Activated CD4-positive, alpha-beta T cell treated with anti-CD3 and anti-CD28 coated beads for 24 hours (primary cell): ENCODE data around the gene MYBBP1A.

Experiments used
- DNase-seq, 2 donors: peaks; one replicate each; pipeline ENCODE4 v3.0.0-alpha.2; 2020; ENCODE audit warnings: low read depth in 2 of 2

Gene MYBBP1A

DNA sequence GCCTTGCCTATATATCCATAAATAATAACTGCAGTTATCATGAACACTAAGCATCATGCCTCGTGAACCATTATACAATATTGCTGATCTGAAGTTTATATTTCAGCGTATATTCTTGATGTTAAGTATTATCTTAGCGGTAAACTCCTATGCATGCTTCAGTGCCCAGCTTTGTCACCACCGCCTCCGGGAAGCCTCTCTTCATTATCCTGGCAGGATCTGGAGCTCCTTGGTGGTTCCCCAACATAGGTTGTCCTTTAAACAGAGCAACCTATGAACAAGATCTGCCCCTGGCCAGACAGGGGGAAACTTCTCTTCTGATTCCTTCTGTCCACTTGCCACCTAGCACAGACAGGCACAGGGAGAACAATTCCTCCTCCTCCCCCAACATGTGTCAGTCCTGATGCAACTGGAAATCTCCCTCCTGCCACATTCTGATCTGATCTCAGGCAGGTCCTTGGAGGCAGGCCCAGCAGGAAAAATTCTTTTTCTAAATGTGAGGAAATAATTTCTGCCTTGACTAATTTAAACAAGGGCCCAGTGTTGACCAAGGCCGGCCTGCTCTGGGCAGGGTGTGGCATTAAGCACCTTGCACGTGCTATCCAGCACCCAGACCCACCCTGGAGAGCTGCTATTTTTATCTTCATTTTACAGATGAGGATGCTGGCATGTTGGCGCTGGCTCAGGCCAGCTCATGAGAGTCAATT lies 34.1 kb downstream of the MYBBP1A start:
- DNase-seq = no peak

DNA sequence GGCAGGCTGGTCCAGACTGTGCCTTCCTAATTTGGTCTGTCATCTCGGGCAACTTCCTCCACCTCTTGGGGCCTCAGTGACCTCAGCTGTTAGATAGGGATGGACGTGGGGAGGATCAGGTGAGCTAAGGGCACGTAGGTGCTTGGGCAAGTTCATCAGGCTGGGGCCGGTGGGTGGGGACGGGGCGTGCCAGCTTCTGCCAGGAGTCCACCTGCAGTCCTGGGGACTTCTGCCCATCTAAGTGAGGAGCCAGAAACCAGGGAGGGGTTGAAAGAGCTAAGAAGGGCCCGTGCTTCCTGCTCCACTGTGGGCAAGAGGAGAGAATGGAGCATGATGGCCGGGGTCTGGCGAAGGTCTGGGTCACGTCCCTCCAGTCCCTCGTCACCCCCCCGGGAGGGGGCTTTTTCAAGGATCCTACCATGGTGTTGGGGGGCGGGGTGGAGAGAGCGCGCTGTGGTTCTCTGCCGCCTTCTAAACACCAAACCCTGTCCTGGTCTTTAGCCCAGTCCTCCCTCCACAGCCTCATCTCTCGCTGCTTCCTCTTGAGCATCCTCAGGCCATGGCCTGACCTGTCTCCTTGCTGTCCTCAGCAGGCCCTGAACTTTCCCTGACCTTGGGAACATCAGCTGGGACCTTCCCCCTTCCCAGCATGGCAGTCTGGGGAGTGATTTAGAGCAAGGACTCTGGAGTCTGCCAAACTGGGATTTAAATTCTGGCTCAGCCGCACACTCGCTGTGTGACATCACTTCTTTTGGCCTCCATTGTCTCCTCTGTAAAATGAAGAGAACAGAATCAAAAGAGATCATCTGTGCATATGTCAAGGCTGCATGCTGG lies 34.9 kb downstream of the MYBBP1A start:
- DNase-seq = no peak

DNA sequence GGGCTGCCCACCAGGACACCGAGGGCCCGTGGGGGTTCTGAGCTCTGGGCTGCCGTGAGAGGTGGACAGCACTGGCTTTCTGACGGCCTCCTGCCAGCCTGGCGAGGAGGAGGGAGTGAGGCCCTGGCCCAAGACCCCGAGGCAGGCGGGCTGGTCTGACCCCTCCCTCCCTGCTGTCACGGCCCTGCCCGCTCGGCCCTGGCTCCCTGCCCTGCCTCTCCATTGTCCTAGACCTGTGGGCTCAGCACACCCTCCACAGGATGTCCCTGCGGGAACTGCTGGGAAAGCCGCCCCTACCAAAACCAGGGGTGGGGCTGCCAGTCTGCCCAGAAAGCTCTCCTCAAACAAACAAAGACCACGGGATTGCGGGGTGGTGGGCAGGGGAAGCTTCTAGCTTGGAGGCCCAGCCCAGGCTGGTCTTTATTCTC lies 35.8 kb downstream of the MYBBP1A start:
- no peak for DNase-seq

DNA sequence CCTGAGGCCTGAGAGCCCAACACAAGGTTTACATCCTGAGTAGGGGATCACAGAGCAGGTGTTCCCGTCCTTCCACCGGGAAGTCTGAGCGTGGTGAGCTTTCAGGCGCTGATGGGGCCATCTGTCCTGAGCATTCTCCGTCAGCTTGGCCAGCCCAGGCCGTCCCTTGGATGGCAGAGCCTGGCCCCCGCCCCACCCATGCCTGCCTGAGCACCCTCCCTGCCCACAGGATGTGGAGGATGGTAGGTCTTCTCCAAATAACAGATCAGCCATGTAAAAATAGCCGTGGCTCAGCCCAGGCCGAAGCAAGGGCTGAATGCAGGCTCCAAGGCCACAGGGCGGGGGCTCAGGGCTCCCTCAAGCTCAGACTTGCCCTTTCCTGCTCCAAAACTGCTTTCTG lies 36.3 kb downstream of the MYBBP1A start:
- DNase-seq = no peak

DNA sequence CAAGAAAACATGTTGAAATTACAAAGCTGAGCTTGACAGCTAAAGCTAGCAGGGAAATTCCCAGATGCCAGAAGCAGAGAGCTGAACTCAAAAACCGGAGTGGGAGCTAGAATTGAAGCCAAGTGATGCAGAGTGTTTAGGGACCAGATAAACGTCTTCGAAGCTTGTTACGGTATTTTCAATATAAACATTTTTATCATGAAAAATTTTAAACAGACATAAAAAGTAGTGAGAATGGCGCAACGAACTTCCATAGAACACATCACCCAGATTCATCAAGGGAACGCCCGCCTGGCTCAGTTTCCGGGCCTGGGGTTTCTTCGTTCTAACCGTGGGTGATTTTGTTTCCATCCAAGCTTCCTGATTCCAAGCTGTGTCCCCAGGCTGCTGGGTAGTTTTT lies 38.4 kb downstream of the MYBBP1A start:
- DNase-seq = no peak

DNA sequence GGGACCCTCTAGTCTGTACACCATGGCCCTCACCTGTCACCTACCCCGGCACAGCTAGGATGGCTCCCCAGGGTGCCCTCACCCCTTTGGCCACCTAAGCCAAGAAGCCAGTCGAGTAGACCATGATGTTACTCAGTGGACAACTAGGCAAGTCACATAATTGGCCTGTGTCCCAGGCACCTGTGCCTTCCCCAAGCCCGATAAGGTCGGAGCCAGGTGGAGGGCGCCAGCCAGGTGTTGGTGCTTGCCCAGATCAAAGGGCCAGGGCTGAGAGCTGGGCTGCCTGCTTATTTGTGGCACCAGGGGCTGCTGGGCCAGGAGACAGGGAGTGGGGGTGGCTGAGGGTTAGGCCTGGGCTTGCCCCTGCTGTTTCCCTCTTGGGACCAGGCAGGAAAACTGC lies 39.7 kb downstream of the MYBBP1A start:
- no peak for DNase-seq

DNA sequence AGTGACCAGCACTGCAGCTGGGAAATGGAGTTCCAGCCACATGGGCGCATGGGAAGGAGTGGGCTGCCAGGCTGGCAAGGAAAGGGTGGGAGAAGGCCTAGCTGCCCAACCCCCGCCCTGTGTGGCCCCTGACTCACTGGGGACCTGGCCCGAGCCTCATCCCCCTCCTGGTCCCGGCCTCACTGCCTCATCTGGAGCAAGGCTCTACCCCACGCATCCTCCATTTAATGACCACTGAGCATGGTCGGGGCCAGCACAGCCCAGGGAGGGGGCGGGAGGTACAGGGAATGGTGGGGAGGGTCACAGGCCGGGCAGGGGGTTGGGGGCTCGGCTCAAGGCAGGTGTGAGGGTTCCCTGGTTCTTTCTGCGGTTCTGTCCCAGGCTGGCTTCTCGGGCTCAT lies 40.4 kb downstream of the MYBBP1A start:
- DNase-seq = no peak

DNA sequence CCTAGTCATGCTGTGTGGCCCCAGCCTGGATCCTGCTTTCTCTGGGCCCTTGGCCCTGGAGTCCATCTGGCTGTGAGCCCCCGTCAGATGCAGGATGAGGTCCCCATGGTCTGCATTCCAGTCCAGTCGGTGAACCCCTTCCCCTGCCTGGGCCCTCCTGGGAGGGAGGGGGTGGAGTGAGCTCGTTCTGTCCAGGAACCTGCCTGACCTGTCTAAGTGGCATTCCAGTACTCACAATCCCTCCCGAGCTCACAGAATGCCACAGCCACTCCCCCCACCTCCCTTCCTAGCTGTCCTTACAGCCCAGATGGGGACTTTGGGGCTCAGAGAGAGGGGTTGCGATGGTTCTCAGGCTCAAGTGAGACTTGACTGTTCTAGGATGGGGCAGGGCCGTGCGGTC lies 41.0 kb downstream of the MYBBP1A start:
- no peak for DNase-seq

DNA sequence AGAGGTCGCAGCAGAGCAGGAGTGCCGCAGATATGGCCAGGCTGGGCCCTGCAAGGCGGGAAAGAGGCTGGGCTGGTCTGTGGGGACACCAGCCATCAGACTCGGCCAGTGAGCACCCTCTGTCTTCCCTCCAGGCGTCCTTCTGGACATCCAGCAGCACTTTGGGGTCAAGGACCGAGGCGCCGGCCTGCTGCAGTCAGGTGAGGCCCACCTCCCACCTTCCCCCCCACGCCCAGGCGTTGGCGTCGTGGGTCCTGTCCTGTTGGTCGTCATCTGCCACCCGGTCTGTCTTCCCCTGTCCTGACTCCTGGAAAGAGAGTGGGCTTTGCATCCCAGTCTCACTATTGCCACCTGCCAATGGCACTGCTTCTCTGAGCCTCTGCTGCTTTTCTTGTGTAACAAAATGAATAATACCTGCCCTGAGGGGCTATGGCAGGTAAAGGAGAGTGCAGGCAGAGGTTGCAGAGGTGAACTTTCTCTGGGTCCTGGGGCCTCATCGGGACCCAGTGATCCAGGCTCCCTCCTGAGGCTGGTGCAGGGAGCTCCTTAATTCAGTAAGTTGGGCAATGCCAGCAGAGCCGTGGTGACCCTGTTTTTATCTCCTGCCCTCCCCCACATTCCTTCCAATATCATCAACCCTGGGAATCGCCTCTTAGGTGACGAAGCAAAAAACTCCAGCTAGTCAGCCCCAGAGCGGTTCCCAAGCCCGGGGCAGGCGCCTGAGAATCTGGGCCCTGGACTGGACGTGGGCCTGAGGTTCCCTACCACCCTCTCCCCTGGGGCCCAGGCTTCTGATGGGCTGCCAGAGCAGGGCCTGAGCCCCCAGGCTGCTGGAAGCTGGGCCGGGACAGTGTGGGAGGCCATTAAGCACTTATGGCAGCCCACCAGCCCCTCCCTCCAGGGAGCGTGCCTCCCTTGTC lies 41.8 kb downstream of the MYBBP1A start:
- DNase-seq = no peak

DNA sequence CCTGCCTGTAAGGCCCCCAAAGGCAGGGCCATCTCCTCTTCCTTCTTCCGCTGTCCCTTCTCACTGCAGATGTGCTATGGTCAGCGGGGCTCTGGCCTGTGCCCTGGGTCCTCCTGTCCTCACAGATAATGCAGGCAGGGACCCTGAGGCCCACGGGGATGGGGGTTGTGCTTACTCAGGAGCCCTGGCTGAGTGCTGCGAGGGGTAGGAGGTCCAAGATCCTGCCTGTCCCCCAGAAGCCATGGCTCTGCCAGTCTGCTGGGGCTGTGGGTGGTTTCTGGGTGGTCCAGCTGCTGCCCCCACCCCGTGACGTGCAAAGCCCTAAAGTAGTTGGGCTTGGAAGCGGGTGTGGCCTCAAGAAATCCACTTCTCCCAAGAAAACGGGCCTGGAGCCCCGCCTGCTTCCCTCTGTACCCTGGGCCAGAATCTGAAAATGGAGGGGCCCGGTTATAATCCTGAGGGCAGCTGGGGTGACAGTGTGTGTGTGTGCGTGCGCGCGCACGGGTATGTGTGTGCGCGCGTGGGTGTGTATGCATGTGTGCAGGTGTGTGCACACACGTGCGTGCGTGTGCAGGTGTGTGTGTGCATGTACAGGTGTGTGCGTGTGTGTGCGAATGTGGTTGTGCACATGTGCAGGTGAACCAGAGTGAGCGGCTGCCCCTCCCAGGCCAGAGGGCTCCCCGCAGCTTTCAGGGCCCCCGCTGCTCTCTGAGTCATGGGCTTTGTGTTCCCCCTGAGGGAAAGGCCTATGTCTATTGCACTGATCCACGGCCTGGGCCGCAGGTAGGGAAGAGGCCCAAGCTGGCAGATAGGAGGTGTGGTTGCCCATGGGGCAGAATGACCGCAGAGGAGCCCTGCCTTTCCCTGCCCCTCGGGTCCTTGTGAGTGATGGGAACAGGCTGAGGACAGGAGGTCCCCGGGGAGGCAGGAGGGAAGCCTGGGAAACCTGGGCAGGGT lies 42.8 kb downstream of the MYBBP1A start:
- DNase-seq = no peak

DNA sequence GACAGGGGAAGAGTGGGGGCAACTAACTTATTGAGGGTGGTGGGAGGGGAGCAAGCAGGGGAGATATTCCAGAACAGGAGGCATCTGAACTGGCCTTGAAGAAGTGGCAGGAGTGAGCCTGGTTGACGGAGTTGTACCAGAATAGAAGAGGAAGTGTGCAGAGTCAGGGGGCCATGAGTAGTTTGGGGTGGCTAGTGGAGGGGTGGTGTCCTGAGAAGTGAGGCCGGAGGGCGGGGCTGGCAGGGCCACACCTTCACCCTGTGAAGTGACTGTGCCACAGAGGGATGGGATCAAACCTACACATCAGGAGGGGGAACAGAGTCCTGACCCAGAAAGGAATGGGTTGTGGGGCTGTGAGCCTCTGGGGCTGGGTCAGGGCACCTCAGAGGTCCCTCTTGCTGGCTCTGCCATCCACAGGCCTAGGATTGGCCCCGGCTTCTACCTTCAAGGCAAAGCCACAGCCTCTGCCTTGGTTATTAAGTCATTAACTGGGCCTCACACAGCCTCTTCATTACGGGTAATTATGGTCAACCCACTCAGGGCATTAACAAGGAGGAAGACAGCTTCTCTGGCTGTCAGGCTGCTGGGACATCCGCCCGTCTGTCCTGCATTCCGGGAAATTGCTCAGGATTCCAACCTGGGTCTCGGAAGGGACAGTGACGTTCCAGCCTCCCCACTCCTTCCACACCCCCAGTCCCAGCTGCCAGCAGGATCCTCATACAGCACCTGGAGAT lies 43.8 kb downstream of the MYBBP1A start:
- no peak for DNase-seq

DNA sequence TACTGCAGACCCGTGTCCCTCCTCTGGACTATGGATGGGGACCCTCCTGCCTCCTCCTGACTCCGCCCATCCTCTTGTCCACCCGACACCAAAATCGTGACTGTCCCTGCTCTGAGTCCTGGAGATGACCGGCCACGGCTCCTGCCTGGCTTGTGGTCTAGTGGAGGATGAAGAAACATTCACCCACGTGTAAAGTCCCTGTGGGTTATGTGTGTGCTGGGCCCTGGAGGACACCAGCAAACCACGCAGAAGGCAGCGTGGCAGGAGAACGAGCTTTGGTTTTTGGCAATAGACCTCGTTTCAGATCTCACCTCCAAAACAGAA lies 44.6 kb downstream of the MYBBP1A start:
- DNase-seq = no peak

DNA sequence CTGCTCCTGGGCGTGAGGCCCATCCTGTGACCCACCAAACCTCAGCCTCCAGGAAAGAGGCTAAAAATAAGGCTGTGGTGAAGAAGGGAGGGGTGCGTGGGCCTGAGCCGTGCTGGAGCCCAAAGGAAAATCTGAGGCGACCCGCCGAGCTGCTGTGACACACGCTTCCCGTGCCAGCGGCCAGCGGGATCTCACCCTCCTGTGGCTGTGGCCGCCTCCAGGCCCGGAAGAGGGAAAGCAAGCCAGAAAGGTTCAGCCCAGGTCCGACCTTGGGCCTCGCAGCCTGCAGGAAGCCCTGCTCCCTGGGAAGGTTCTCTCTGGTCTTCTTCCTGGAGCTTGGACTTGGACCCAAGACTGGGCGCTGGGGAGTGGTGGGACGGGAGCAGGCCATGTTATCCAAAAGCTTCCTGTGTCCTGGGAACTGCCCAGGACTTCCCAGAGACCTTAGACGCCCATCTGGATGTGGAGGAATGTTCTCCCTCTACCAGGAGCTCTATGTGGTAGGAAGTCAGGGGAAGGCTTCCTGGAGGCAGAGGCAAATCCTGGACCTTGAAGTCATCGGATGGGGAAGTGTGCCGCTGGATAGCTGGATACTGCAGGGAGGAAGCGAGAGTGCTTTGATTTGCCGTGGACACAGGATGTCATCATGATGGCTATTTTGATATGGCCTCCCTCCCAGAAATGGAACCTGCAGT lies 45.1 kb downstream of the MYBBP1A start:
- no peak for DNase-seq

DNA sequence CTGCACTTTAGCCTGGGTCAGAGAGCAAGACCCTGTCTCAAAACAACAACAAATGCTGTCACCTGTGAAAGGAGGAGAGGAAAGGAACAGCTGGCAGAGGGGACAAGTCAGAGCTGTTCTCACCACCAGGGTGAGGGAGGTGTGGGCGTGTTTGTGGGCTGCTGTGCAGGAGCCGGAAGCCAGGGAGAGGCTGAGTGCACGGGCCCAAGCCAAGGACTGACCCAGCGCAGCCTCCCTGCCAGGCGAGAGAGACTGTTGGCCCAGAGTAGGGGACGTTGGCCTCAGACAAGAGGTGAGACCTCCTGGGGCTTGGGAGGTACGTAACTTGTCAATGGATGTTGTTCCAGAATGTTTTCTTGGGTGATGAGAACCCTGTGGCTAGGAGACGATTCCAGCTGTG lies 45.8 kb downstream of the MYBBP1A start:
- DNase-seq = no peak

DNA sequence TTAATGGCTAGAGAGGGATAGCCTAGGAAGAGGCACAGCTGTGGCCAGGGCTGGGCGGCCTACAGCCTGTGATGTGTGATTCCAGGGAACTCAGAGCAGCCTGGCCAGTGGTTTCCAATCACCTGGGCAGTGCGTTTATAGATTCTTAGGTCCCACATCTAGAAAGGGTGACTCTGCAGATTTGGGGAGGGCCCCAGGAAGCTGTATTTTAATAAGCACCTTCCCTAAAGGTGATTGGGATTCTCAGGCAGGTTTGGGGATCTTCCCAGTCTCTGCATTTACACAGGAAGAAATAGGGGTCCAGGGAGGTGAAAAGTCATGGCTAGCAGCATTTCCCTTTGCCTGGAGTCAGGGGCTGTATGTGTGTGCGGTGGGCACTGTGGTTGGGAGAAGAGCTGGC lies 47.0 kb downstream of the MYBBP1A start:
- DNase-seq = no peak

DNA sequence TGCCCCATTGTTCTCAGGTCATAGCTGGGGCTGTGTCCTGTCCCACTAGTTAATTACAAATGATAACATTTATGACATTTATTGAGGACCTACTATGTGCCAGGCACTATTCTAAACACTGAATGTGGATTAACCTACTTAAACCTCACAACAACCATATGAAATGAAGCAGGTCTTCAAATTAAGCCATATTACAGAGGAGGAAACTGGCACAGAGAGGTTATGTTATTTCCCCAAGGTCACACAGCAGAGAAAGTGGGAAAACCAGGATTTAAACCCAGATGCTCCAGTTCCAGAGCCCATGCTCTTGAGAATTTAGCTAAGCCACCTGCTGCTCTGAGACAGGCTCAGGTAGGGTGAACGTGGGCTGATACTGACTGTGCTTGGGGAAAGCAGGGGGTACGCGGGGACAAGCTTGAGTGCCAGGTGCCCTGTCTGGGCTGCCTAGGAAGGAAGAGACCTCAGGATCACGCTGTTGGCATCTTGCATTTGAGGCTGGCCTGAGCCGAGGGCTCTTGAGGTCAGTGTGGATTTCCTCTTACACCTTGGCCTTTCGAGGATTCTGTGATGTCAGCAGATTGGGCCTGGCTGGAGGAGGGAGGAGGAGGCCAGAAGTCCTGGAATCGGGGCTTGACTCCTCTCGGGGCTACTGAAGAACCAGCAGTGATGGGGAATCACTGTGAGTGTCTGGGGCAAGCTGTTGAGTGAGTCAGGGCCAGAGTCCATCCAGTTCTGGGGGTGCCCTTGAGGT lies 47.6 kb downstream of the MYBBP1A start:
- DNase-seq = no peak

DNA sequence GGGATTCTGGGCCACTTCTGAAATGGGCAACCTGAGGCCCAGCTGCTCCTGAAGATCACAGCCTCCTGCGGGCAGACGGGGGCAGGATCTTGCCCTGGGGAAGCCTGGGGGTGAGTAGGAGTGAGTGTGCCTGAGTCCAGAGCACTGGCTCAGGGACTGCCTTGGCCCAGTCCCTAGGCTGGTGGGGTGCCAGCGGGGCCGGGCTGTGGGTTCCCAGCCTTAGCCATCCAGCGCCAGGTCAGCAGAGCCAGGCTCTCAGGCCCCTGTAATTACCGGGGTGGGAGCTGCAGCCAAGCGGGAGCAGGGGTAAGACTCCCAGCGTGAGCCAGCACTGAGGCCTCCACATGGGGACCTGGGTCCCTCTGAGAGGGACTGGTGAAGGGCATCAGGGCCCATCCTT lies 48.3 kb downstream of the MYBBP1A start:
- no peak for DNase-seq

DNA sequence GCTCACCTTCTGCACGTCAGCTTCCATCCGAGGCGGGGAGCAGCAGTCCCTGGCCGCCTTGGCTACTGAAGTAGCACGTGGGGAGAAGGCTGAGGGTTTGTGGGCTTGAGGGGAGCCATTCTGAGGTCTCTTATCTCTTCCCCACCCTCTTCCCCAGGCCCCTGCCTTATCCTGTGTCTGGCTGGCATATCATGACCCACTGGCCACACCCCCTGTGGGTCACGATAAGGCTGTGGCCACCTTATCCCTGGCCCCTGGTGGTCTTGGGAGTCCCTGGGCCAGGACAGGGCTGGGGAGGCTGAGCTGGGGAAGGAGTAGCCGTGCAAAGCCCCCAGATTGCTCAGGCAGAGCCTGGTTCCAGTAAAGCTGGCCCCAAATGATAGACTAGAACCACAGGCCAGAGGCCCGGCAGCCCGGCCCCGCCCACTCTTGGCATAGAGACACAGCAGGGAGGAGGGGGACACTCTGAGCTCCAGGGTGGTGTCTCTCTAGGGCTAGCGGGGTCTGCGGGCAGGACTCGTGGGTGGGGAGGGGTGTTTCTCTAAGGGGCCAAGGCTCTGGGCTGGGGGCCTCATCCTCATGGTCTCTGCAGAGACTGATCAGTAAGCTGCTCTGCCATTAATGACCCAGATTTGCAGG lies 48.9 kb downstream of the MYBBP1A start:
- no peak for DNase-seq

DNA sequence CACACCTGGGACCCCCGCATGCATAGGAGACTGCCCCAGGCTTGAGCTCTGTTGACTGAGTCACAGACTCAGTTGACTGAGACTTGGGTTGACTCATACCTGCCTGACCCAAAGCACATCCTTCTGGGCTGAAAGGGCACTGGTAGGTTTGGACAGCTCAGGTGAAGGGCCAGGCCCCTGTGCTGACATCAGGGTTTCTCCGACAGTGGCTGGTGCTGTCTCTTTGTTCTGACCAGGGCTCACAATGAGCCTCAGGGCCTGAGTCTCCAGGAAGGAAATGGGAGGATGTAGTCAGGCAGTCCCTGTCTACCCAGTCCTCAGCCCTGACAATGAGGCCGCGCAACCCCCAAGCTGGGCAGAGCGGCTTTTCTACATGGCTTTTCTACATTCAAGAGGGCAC lies 50.0 kb downstream of the MYBBP1A start:
- no peak for DNase-seq
